GM12878 (cell line): Measurements from ENCODE around the gene RALGPS1. TPM values are rescaled to one million over a fixed set of nuclear protein-coding genes. Genes with fewer than 3 reads are reported as not detected.

Experiments used
- ATAC-seq: fragments of 200-7000 bp; cut with Tn5 transposase; 3 replicates; pipeline ENCODE4 v1.9.1; 2020; ENCODE audit warnings: mild to moderate bottlenecking, moderate library complexity
- BruUV-seq: library from RNA; stranded (reverse); fragments of 400-500 nt; replicated peaks from 2 replicates; lab custom pipeline; 2021; lab: Mats Ljungman, UMichigan
- CTCF ChIA-PET: fragments of 300-600 bp; sonication (Branson Sonifier 250); formaldehyde crosslinking; extraction: SDS; loops from one replicate; lab custom pipeline; 2021; ENCODE audit warnings: inconsistent platforms; lab: Yijun Ruan, JAX
- POLR2A ChIA-PET: fragments of 350-600 bp; formaldehyde crosslinking; extraction: SDS; loops from one replicate; lab custom pipeline; 2021; ENCODE audit warnings: inconsistent platforms; lab: Charles Lee
- RAD21 ChIA-PET: fragments of 300-600 bp; sonication (Branson Sonifier 250); formaldehyde crosslinking; loops from one replicate; lab custom pipeline; 2023; ENCODE audit warnings: antibody characterized with exemption; ENCODE audit not compliant: unreplicated experiment; lab: Charles Lee
- SMC1A ChIA-PET: fragments of 300-600 bp; sonication (Branson Sonifier 250); formaldehyde crosslinking; loops from one replicate; lab custom pipeline; 2023; ENCODE audit not compliant: unreplicated experiment, uncharacterized antibody; lab: Charles Lee
- DNase-seq: peaks from one replicate; pipeline ENCODE4 v3.0.0-alpha.2; 2011; ENCODE audit warnings: low read depth, low spot score
- FAIRE-seq: peaks from 3 replicates; lab custom pipeline; 2011; peaks lifted over from hg19 to GRCh38; lab: Jason Lieb, UNC
- H2AFZ ChIP-seq: 2 replicates; pipeline ENCODE4 v1.6.0; 2011; ENCODE audit warnings: low read depth, low read length, control low read depth; ENCODE audit not compliant: control insufficient read depth
- H3K27ac ChIP-seq: 2 replicates; pipeline ENCODE4 v1.5.1; 2011; ENCODE audit warnings: control low read depth; ENCODE audit not compliant: control insufficient read depth, insufficient read depth
- H3K27me3 ChIP-seq, 2 experiments: replicated peaks in 1 of 2; 2 replicates each; pipeline versions ENCODE4 v1.6.0 to v1.6.1; 2011; ENCODE audit warnings: low read length in 1 of 2; ENCODE audit not compliant: control insufficient read depth in 2 of 2, insufficient read depth in 2 of 2
- H3K36me3 ChIP-seq, 2 experiments: 2 replicates each; pipeline ENCODE4 v1.5.1; 2011; ENCODE audit warnings: low read length in 1 of 2; ENCODE audit not compliant: control insufficient read depth in 2 of 2, insufficient read depth in 2 of 2
- H3K4me1 ChIP-seq: 2 replicates; pipeline ENCODE4 v1.6.1; 2011; ENCODE audit warnings: mild to moderate bottlenecking, low read length, moderate library complexity, mixed read lengths; ENCODE audit not compliant: control insufficient read depth, insufficient read depth
- H3K4me2 ChIP-seq: 2 replicates; pipeline ENCODE4 v1.6.0; 2011; ENCODE audit warnings: control low read depth; ENCODE audit not compliant: control insufficient read depth, insufficient read depth
- H3K4me3 ChIP-seq: fragments of 200-600 bp; sonication (generic); 2 replicates; pipeline ENCODE4 v1.5.1; 2016
- H3K79me2 ChIP-seq: 2 replicates; pipeline ENCODE4 v1.6.0; 2011; ENCODE audit warnings: low read length; ENCODE audit not compliant: control insufficient read depth, insufficient read depth
- H3K9ac ChIP-seq: 2 replicates; pipeline ENCODE4 v1.8.0; 2011; ENCODE audit warnings: low read length, control low read depth, mixed read lengths; ENCODE audit not compliant: control insufficient read depth, insufficient read depth
- H3K9me3 ChIP-seq: replicated peaks from 3 replicates; pipeline ENCODE4 v1.5.1; 2011; ENCODE audit warnings: mild to moderate bottlenecking, low read length; ENCODE audit not compliant: control insufficient read depth, insufficient read depth
- H4K20me1 ChIP-seq: 2 replicates; pipeline ENCODE4 v1.6.0; 2011; ENCODE audit not compliant: control insufficient read depth, insufficient read depth
- CBX3 ChIP-seq: fragments of 200-600 bp; sonication (generic); IDR thresholded peaks from 2 replicates; pipeline ENCODE4 v1.6.1; 2016; ENCODE audit warnings: low read depth, borderline replicate concordance
- FOS ChIP-seq: IDR thresholded peaks from 3 replicates; pipeline ENCODE4 v1.6.1; 2011; ENCODE audit warnings: borderline replicate concordance; ENCODE audit not compliant: insufficient read length; ENCODE audit errors: extremely low read depth
- MYC ChIP-seq: IDR thresholded peaks from 2 replicates; pipeline ENCODE4 v1.6.1; 2011; ENCODE audit warnings: mild to moderate bottlenecking, low read length, moderate library complexity, inconsistent platforms; ENCODE audit not compliant: insufficient read depth, insufficient replicate concordance, insufficient read length, severe bottlenecking
- PAX5 ChIP-seq: IDR thresholded peaks from 2 replicates; pipeline ENCODE4 v1.6.1; 2011; ENCODE audit warnings: low read depth, low read length, borderline replicate concordance
- TCF12 ChIP-seq: IDR thresholded peaks from 2 replicates; pipeline ENCODE4 v1.6.1; 2011; ENCODE audit warnings: low read depth, mild to moderate bottlenecking, low read length
- WGBS: methylation state at CpG from one replicate; pipeline ENCODE4 v1.1.6; 2016; ENCODE audit warnings: low lambda C conversion rate; ENCODE audit not compliant: insufficient replicate concordance, insufficient coverage; ENCODE audit errors: missing lambda C conversion rate; 5-methylcytosine and 5-hydroxymethylcytosine counted together
- in situ Hi-C: fragments of 300-500 bp; cut with MboI; formaldehyde crosslinking; loops from 9 replicates; pipeline ENCODE4 v1.14.3; 2018; ENCODE audit warnings: mixed read lengths
- intact Hi-C: fragments of 100-400 bp; cut with micrococcal nuclease; formaldehyde crosslinking; loops from one replicate; pipeline ENCODE4 v1.14.2; 2022; ENCODE audit not compliant: unreplicated experiment
- polyA plus RNA-seq, 11 experiments: library from polyadenylated mRNA; depleted of rRNA in 4 of 11; unstranded in 6 of 11; stranded (reverse) in 5 of 11; fragments of >200 nt; fragmentation: Nextera tagmentation in 4 of 11; fragmentation: Illumina TruSeq in 1 of 11; extraction: Ambion mirVana in 4 of 11; extraction: Trizol in 1 of 11; gene quantifications; 1 replicate in 1 of 11; 2 replicates in 10 of 11; pipeline versions ENCODE4 v1.2.1 to v1.2.3, GENCODE V29; 2011 to 2016; ENCODE audit warnings: inconsistent platforms in 2 of 11, missing spikeins in 2 of 11, low read depth in 1 of 11
- total RNA-seq, 4 experiments: library from RNA; depleted of rRNA in 3 of 4; stranded (reverse); fragments of >200 nt in 3 of 4; fragmentation: Illumina TruSeq in 1 of 4; extraction: Trizol in 1 of 4; gene quantifications; 2 replicates each; pipeline versions ENCODE4 v1.2.1 to v1.2.3, GENCODE V29; 2013 to 2021

The RALGPS1 gene
- total and polyA plus RNA-seq, 10 of the 15 experiments (the other 5 are each of a cell fraction or from before 2014, with no cell fraction given): 0.13 to 5.6 (median 2.7) TPM

DNA sequence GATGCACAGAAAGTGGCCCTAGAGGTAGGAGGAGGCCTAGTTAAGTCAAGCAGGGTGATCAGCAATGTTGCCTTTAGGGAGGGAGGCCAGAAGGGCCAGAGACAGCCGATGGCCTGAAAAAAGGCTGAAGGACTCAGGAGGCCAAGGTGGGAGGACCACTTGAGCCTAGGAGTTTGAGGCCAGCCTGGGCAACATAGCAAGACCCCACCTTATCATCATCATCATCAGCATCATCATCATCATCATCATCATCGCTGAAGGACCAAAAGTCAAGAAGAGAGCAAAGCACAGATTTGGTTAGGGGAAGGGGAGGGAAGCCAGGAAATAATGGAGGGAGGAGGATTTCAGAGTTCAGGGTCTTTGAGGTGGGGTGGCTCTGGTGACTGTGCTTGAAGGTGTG lies 74.3 kb downstream of the RALGPS1 start:
- Histone ChIP-seq H3K27ac (no peak overlapping the region), H4K20me1 (no peaks in the 10 kb centered on the region), H3K9me3 (peaks cover 4% of the 10 kb centered on the region; the same call in 2 of the 3 replicates), H3K9ac (no peak overlapping the region), H3K27me3 (no peaks in the 10 kb centered on the region), H2AFZ (no peak overlapping the region), H3K79me2 (no peaks in the 10 kb centered on the region), H3K36me3 (no peaks in the 10 kb centered on the region)
- no TSS peak for BruUV-seq
- POLR2A ChIA-PET: interaction anchor here (3.3 kb wide), 1 partner anchor 17 kb away, joined by 27 read pairs; no protein-coding TSS in a partner anchor
- in situ Hi-C loops (no loop called here), intact Hi-C loops (loop anchor here (5.0 kb wide), 1 partner anchor 178 kb away; no protein-coding TSS in a partner anchor)
- ATAC-seq: no peak
- CTCF ChIA-PET: interaction anchor here (1.2 to 5.4 kb wide), 2 partner anchors 11 to 17 kb away, joined by 4 to 53 read pairs; no protein-coding TSS in a partner anchor
- DNase-seq: no peak
- 90% methylated on average over 2 of the region's 2 CpGs for WGBS
- no peak for FAIRE-seq
- no peak for TF ChIP-seq PAX5
- TF ChIP-seq, all 136 proteins: peak for 0
- no peak overlapping the region for H3K4me3 ChIP-seq
- ChIA-PET RAD21 (interaction anchor here (4.9 kb wide), 1 partner anchor 18 kb away, joined by 97 read pairs; no protein-coding TSS in a partner anchor), SMC1A (interaction anchor here (6.0 kb wide), 1 partner anchor 18 kb away, joined by 110 read pairs; no protein-coding TSS in a partner anchor)
- peaks cover 14% of the 10 kb centered on the region for H3K4me1 ChIP-seq
- no peak overlapping the region for H3K4me2 ChIP-seq

DNA sequence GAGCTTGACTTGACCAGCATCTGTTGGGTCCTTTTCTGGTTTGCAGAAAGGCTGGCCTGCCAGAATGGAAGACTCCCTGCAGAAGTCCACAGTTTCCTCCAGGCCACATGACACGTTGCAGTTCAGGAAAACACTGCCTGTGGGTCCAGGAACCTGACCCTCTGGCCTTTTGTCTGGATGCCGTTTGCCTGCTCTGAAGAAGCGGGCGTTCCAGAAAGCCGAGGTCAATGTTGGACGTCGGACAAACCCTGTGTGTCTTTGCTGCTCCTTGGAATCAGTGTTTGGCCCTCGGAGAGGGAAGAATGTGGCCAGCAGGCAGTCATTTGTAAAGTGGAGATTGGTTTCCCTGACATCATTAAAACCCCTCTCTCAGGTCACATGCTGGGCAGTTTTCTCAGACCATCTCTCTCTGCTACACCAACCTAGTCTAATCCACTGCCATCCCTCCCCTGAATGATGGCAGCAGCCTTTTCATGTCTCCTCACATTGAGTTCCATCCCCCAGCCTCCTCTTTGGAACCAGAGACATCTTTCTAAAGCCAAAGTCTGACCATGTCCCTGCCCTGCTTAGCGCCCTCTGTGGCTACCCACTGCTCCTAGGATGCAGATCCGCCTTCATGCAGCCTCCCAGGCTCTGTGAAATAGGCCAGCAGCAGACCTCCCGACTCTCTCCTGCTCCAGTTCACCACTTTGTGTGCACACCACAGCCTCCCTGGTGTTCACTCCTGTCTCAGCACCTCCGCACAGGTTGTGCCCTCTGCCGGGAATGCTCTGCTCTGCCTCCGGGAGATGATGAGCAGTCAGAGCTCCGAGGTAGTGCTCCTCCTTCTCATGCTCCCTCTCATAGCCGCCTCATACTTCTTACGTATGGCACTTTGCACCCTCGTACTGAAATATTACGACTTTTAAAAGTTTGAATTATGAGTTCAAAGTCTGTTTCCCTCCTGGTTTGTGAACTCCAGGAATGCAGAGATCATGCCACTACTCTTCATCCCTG lies 75.6 kb downstream of the RALGPS1 start:
- in situ Hi-C loops (no loop called here), intact Hi-C loops (loop anchor here (5.0 kb wide), 1 partner anchor 177 kb away; no protein-coding TSS in a partner anchor)
- WGBS: 84% methylated on average over 19 of the region's 19 CpGs
- Histone ChIP-seq H3K36me3 (no peaks in the 10 kb centered on the region), H3K9ac (no peak overlapping the region), H3K4me1 (peaks cover 14% of the 10 kb centered on the region), H3K9me3 (peaks cover 4% of the 10 kb centered on the region; the same call in 2 of the 3 replicates), H3K79me2 (no peaks in the 10 kb centered on the region), H3K4me2 (no peak overlapping the region), H3K27me3 (no peaks in the 10 kb centered on the region), H4K20me1 (no peaks in the 10 kb centered on the region), H3K27ac (no peak overlapping the region), H3K4me3 (no peak overlapping the region), H2AFZ (no peak overlapping the region)
- FAIRE-seq: no peak
- ATAC-seq: no peak
- DNase-seq: no peak
- RAD21 ChIA-PET: no interaction called here
- no TSS peak for BruUV-seq
- CTCF ChIA-PET: no interaction called here
- TF ChIP-seq FOS: no peak
- no peak for TF ChIP-seq MYC
- no peak for TF ChIP-seq TCF12
- no peak for TF ChIP-seq CBX3
- POLR2A ChIA-PET: interaction anchor here (0.7 kb wide), 1 partner anchor 69 kb away, joined by 3 read pairs; no protein-coding TSS in a partner anchor
- SMC1A ChIA-PET: interaction anchor here (1.6 kb wide), 1 partner anchor 15 kb away, joined by 8 read pairs; no protein-coding TSS in a partner anchor
